Esophagus muscularis mucosa (tissue), 3 donors: ENCODE data around the gene RHBDD3.

Experiments used
- POLR2AphosphoS5 ChIP-seq, 2 donors: sonication (generic); formaldehyde crosslinking; IDR thresholded peaks; one replicate each; pipeline ENCODE4 v1.6.1; 2017; ENCODE audit warnings: antibody characterized with exemption in 2 of 2
- TF ChIP-seq, protein P1 (sequence below), 3 experiments: fragments of 200-600 bp in 2 of 3; fragments of 450-650 bp in 1 of 3; sonication (generic) in 2 of 3; IDR thresholded peaks; one replicate each; pipeline ENCODE4 v1.5.1; 2017 to 2019; ENCODE audit warnings: antibody characterized with exemption in 3 of 3, mild to moderate bottlenecking in 2 of 3, moderate library complexity in 1 of 3

DNA sequence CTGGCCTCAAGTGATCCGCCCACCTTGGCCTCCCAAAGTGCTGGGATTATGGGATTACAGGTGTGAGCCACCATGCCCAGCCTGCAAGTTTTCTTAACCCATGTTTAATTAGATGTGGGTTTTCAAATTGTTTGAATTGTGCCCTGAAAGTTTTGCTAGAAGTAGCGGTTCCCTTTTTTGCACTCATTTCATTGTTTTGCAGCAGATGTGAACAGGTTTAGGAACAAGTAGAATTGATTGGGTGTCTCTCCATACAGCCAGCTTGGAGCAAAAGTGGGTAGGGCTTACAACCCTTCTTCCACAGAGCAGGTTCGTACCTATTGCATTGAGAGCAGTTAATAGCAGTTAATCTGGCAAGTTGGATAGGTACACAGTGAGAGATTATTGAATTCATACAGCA lies 16.4 kb upstream of the RHBDD3 start:
- TF ChIP-seq, protein P1, sequence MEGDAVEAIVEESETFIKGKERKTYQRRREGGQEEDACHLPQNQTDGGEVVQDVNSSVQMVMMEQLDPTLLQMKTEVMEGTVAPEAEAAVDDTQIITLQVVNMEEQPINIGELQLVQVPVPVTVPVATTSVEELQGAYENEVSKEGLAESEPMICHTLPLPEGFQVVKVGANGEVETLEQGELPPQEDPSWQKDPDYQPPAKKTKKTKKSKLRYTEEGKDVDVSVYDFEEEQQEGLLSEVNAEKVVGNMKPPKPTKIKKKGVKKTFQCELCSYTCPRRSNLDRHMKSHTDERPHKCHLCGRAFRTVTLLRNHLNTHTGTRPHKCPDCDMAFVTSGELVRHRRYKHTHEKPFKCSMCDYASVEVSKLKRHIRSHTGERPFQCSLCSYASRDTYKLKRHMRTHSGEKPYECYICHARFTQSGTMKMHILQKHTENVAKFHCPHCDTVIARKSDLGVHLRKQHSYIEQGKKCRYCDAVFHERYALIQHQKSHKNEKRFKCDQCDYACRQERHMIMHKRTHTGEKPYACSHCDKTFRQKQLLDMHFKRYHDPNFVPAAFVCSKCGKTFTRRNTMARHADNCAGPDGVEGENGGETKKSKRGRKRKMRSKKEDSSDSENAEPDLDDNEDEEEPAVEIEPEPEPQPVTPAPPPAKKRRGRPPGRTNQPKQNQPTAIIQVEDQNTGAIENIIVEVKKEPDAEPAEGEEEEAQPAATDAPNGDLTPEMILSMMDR (IDR thresholded peaks at IDR 0.05): no peak
- no peak for TF ChIP-seq POLR2AphosphoS5 (IDR thresholded peaks at IDR 0.05)
